GM23248 (cell line): ENCODE results near the gene NSUN4. TPM values are rescaled to one million over a fixed set of nuclear protein-coding genes. Genes with fewer than 3 reads are reported as not detected.
A peak's percentile ranks its signal among the peaks of the same experiment; 100 is the strongest.

Experiments
- DNase-seq: peaks from one replicate; pipeline ENCODE4 v3.0.0-alpha.2; 2015
- H2AFZ ChIP-seq: fragments of 200-600 bp; sonication (generic); 2 replicates; pipeline ENCODE4 v1.6.1; 2016; ENCODE audit warnings: antibody characterized with exemption
- H3F3A ChIP-seq: fragments of 200-600 bp; sonication (generic); 2 replicates; pipeline ENCODE4 v1.6.1; 2016; ENCODE audit warnings: mild to moderate bottlenecking, antibody characterized with exemption, mixed run types; ENCODE audit not compliant: insufficient read depth
- H3K27ac ChIP-seq: fragments of 200-600 bp; sonication (generic); 2 replicates; pipeline ENCODE4 v1.5.1; 2016; ENCODE audit warnings: mild to moderate bottlenecking
- H3K27me3 ChIP-seq: fragments of 200-600 bp; sonication (generic); replicated peaks from 2 replicates; pipeline ENCODE4 v1.6.1; 2016; ENCODE audit warnings: mild to moderate bottlenecking; ENCODE audit not compliant: insufficient read depth
- H3K36me3 ChIP-seq: fragments of 200-600 bp; sonication (generic); 2 replicates; pipeline ENCODE4 v1.6.1; 2016; ENCODE audit warnings: low read depth, mild to moderate bottlenecking
- H3K4me1 ChIP-seq: fragments of 200-600 bp; sonication (generic); 2 replicates; pipeline ENCODE4 v1.6.1; 2016; ENCODE audit warnings: mild to moderate bottlenecking; ENCODE audit not compliant: insufficient read depth
- H3K4me2 ChIP-seq: fragments of 200-600 bp; sonication (generic); one replicate; pipeline ENCODE4 v1.6.1; 2016; ENCODE audit warnings: mild to moderate bottlenecking; ENCODE audit not compliant: unreplicated experiment
- H3K4me3 ChIP-seq: fragments of 200-600 bp; sonication (generic); 2 replicates; pipeline ENCODE4 v1.5.1; 2016; ENCODE audit warnings: mild to moderate bottlenecking
- H3K79me2 ChIP-seq: fragments of 200-600 bp; sonication (generic); 2 replicates; pipeline ENCODE4 v1.6.1; 2016; ENCODE audit warnings: mild to moderate bottlenecking; ENCODE audit not compliant: insufficient read depth
- H3K9ac ChIP-seq: fragments of 200-600 bp; sonication (generic); 2 replicates; pipeline ENCODE4 v1.6.1; 2016; ENCODE audit warnings: mild to moderate bottlenecking
- H3K9me2 ChIP-seq: fragments of 200-600 bp; sonication (generic); 2 replicates; pipeline ENCODE4 v1.6.1; 2016; ENCODE audit warnings: mixed run types, mild to moderate bottlenecking, moderate library complexity; ENCODE audit not compliant: insufficient read depth
- H3K9me3 ChIP-seq: fragments of 200-600 bp; sonication (generic); one replicate; pipeline ENCODE4 v1.6.1; 2017; ENCODE audit warnings: low read depth
- H4K20me1 ChIP-seq: fragments of 200-600 bp; sonication (generic); 2 replicates; pipeline ENCODE4 v1.6.0; 2016; ENCODE audit not compliant: insufficient read depth
- EZH2 ChIP-seq: fragments of 200-600 bp; sonication (generic); IDR thresholded peaks from 2 replicates; pipeline ENCODE4 v1.6.1; 2018; ENCODE audit warnings: antibody characterized with exemption, mild to moderate bottlenecking; ENCODE audit not compliant: insufficient read depth, poor library complexity, severe bottlenecking
- EZH2phosphoT487 ChIP-seq: fragments of 200-600 bp; sonication (generic); IDR thresholded peaks from 2 replicates; pipeline ENCODE4 v1.6.1; 2018; ENCODE audit warnings: antibody characterized with exemption, moderate library complexity, mild to moderate bottlenecking, low read depth; ENCODE audit not compliant: insufficient read depth
- WGBS, 2 experiments: methylation state at CpG; one replicate each; pipeline ENCODE4 v1.1.6; 2015 to 2017; ENCODE audit warnings: low lambda C conversion rate in 2 of 2, low coverage in 1 of 2; ENCODE audit errors: missing lambda C conversion rate in 2 of 2; 5-methylcytosine and 5-hydroxymethylcytosine counted together
- in situ Hi-C: fragments of 300-500 bp; cut with MboI; formaldehyde crosslinking; loops from 2 replicates; pipeline ENCODE4 v1.15.0; 2020
- polyA plus RNA-seq: library from polyadenylated mRNA; unstranded; fragments of >200 nt; fragmentation: Nextera tagmentation; extraction: Ambion mirVana; gene quantifications from 2 replicates; pipeline ENCODE4 v1.2.1, GENCODE V29; 2016
- total RNA-seq: library from RNA; depleted of rRNA; stranded (reverse); fragments of >200 nt; shearing (Covaris generic); gene quantifications from 2 replicates; pipeline ENCODE4 v1.2.3, GENCODE V29; 2014

Gene NSUN4
- total and polyA plus RNA-seq, 2 experiments from 2014 or later: 11.7 to 14.9 TPM

DNA sequence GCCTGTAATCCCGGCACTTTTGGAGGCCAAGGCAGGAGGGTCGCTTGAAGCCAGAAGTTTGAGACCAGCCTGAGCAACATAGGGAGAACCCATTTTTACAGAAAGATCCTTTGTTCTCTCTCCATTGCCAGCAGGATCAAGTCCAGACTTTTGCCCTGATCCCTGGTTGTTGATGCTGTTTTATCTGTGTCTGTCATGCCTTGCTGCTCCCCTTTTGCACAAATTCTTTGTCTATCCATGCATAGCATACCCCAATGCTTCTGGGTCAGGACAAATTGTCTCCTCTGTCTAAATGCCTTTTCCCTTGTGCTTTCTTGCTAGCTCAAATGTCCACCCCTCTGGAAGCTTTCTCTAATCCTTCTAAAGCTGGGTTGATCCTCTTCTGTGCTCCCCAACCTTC is 28.2 kb downstream of the NSUN4 start:
- no peaks in the 10 kb centered on the region for H3K9me2 ChIP-seq
- H3K79me2 ChIP-seq: no peaks in the 10 kb centered on the region
- no peak for DNase-seq
- H3K9me3 ChIP-seq: no peaks in the 10 kb centered on the region
- H3K4me3 ChIP-seq: no peak overlapping the region
- WGBS, 2 experiments: 96 to 100% methylated on average over 2 of the region's 2 CpGs
- in situ Hi-C loops: no loop called here
- no peaks in the 10 kb centered on the region for H4K20me1 ChIP-seq
- no peak overlapping the region for H3K4me2 ChIP-seq
- no peak overlapping the region for H2AFZ ChIP-seq
- no peak overlapping the region for H3K9ac ChIP-seq
- no peak overlapping the region for H3K27ac ChIP-seq
- no peaks in the 10 kb centered on the region for H3K36me3 ChIP-seq
- peaks cover 12% of the 10 kb centered on the region; the same call in 1 of the 2 replicates for H3K4me1 ChIP-seq
- TF ChIP-seq EZH2 (no peak), EZH2phosphoT487 (no peak)
- H3F3A ChIP-seq: peaks cover 20% of the 10 kb centered on the region
- H3K27me3 ChIP-seq: no peaks in the 10 kb centered on the region

DNA sequence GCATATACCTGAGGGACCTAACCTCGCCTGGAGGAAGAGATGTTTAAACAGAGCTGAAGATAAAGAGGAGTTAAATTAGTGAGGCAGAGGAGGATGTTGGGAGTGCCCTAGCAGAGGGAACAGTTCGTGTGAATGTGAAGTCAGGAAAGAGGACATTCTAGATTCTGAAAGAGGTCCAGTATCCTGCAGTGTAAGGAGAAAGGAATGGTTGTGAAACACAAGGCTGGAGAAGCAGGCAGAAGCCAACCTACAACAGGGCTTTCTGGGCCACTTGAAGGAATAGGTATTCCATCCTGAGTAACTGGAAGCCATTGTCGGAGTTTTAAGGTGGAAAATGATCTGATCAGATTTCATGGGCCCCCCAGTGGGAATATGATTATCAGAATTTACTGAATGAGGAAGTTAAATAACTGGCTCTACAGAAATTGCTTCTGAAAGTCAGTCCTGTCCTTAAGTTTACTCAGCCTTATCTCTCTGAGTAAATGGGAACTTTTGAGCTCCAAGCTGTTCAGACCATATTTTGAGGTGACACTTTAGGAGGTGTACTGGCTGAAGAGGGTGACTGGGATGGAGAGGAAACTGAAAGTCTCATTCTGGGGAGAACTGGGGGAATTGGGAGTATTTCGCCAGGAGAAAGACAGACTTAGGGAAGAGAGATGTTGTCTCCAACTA is 29.1 kb downstream of the NSUN4 start:
- peak overlapping the region; percentile 12 for H3K27ac ChIP-seq
- peak; percentile 51 for DNase-seq
- TF ChIP-seq EZH2 (no peak), EZH2phosphoT487 (no peak)

DNA sequence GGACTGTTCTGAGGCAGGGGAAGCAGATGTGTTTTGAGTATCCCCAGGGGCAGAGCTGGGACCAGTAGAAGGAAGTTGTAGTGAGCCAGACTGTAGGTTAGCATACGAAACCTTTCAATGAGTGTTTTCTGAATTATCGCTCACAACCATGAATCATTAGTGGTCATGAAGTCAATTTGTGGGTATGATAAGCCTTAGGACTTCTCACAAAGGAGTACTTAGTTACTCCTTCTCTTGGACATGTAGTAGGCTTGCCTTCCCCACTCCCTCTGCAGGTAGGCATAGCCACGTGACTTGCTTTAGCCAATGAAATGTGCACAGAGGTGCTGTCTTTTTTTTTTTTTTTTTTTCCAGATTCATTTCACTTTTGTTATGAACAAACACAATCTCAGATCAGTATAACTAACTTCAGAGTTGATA is 29.6 kb downstream of the NSUN4 start:
- Histone ChIP-seq H3K9me2 (no peaks in the 10 kb centered on the region), H4K20me1 (no peaks in the 10 kb centered on the region), H3K27ac (0 out of 2 replicates have a peak overlapping the region, but pooled peaks have one; percentile 12), H2AFZ (no peak overlapping the region), H3K4me3 (no peak overlapping the region), H3K9me3 (no peaks in the 10 kb centered on the region), H3K4me2 (no peak overlapping the region), H3K4me1 (peaks cover 5% of the 10 kb centered on the region; the same call in 1 of the 2 replicates), H3K79me2 (no peaks in the 10 kb centered on the region), H3K27me3 (no peaks in the 10 kb centered on the region), H3F3A (peaks cover 16% of the 10 kb centered on the region), H3K9ac (no peak overlapping the region), H3K36me3 (no peaks in the 10 kb centered on the region)
- TF ChIP-seq EZH2: no peak
- TF ChIP-seq EZH2phosphoT487: no peak
- WGBS, 2 experiments: 76 to 94% methylated on average over 3 of the region's 3 CpGs
- peak; percentile 38 for DNase-seq
- in situ Hi-C loops: no loop called here

More for the DNA sequence above, 29.1 kb downstream of the NSUN4 start:
- no peaks in the 10 kb centered on the region for H4K20me1 ChIP-seq
- H3K4me2 ChIP-seq: no peak overlapping the region
- WGBS, 2 experiments: 78 to 79% methylated on average over 4 of the region's 4 CpGs
- H3K9me2 ChIP-seq: no peaks in the 10 kb centered on the region
- no peak overlapping the region for H3K4me3 ChIP-seq
- H3K36me3 ChIP-seq: no peaks in the 10 kb centered on the region
- H3F3A ChIP-seq: peaks cover 20% of the 10 kb centered on the region
- H3K27me3 ChIP-seq: no peaks in the 10 kb centered on the region
- no peak overlapping the region for H3K9ac ChIP-seq
- H3K79me2 ChIP-seq: no peaks in the 10 kb centered on the region
- H2AFZ ChIP-seq: no peak overlapping the region
- peaks cover 7% of the 10 kb centered on the region; the same call in 1 of the 2 replicates for H3K4me1 ChIP-seq
- H3K9me3 ChIP-seq: no peaks in the 10 kb centered on the region
- in situ Hi-C loops: no loop called here

DNA sequence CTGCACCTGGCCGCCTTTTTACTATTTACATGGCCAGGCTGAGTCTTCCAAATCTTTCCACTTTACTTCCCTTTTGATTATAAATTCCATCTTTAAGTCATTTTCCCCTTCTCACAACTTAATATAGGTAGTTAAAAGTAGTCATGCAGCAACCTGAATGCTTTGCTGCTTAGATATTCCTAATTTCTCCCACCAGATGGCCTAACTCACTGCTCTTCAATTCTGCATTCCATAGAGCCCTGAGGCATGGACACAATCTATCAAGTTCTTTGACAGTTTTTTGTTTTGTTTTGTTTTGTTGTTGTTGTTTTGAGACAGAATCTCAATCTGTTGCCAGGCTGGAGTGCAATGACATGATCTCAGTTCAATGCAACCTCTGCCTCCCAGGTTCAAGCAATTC is 31.8 kb downstream of the NSUN4 start:
- no peak for DNase-seq
- no peak overlapping the region for H3K4me3 ChIP-seq
- no peaks in the 10 kb centered on the region for H3K9me2 ChIP-seq
- no peaks in the 10 kb centered on the region for H3K27me3 ChIP-seq
- WGBS, 2 experiments: 93 to 100% methylated on average over 1 of the region's 1 CpG
- no peaks in the 10 kb centered on the region for H3K36me3 ChIP-seq
- no peak for TF ChIP-seq EZH2phosphoT487
- TF ChIP-seq EZH2: no peak
- H3F3A ChIP-seq: peaks cover 16% of the 10 kb centered on the region
- H3K9me3 ChIP-seq: no peaks in the 10 kb centered on the region
- peaks cover 5% of the 10 kb centered on the region; the same call in 1 of the 2 replicates for H3K4me1 ChIP-seq
- H3K79me2 ChIP-seq: no peaks in the 10 kb centered on the region
- no peak overlapping the region for H3K4me2 ChIP-seq
- no peaks in the 10 kb centered on the region for H4K20me1 ChIP-seq
- H2AFZ ChIP-seq: no peak overlapping the region
- no peak overlapping the region for H3K9ac ChIP-seq
- no peak overlapping the region for H3K27ac ChIP-seq
- in situ Hi-C loops: no loop called here
